GM19099 (cell line): ENCODE data around the gene GYPB.
"Not testable (repeated sequence)": the region's sequence is repeated elsewhere in the genome, so short reads cannot be mapped to it uniquely, and the experiment has no call there.

ENCODE experiments used
- POLR2A ChIP-seq: IDR thresholded peaks from 3 replicates; pipeline ENCODE4 v1.6.1; 2011; ENCODE audit warnings: low read depth; ENCODE audit not compliant: insufficient read length; ENCODE audit errors: extremely low read depth

Gene GYPB

DNA sequence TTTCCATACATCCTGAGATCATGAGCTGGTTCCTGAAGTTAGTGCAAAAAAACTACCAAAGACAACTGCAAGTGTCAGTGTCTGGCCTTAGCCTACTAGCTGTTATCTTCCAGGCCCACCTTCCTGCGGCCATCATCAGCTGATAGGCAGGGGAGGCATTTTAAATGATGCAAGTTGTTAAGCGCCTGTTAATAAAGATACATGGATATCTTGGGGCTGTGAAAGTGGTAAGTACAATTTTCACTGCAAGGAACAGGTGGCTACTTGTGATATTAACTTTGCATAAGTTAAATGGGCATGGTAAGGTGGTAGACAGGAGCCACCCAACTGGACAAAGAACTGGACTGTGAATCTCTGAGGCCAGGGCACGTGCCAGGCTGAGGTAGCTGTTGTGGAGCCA lies at the start of gene GYPB:
Gene GYPB (minus strand): TSS at position 104 of the 400 bp plus-strand sequence. CDS start 93 bp downstream, at position 11.
- not testable (repeated sequence) for TF ChIP-seq POLR2A

DNA sequence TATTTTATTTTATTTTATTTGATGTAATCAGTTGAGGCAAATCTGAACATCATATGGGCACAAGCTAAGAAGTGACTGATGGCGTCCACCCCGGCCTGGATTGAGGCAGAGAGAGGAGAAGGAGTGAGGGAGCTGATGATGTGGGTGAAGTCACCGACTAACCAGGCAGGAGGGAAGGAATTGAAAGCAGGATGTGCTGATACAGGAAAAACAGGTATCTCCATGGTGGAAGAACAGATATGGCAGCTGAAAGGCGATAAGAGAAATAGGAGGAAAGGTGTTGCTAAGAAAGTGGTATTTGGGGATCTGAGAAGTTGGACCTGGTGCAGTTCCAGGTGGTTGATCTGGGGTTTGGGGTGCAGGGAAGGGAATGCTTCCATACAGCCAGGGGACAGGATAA lies 37.6 kb upstream of the GYPB start:
- TF ChIP-seq POLR2A: no peak

DNA sequence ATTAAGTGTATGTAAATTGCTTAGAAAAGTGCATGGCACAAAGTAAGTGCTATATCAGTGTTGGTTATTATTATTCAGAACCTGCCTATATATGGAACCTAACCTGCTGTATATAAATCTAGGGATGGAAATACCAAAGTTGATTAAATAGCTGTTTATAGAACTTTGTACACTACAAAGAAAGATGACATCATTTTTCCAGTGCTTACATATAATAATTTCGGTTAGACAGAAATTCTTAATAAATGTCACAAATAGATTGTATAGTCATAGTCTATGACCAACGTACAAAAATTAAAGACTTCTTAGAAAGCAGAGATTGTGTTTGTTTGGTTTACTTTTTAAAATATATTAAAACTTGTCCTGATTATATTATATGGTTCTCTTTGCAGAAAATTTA lies 4.4 kb downstream of the GYPB start:
- TF ChIP-seq POLR2A: no peak

DNA sequence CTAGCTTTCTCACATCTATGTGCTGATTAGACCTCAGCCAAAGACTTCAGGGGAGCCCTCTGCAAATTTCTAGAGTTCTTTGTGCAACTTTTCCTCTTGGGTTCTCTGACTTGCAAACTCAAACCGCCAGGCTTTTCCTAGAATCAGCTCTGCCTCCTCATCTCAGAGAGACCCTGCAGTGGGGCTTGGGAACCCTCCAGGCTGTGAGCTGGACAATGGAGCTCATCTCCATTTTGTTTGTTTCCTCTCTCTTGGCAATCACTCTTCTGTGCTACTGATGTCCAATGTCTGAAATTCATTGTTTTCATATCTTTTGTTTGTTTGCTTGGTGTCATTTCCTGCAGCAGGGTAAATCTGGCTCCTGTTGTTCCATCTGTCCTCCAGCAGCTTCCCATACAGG lies 33.0 kb downstream of the GYPB start:
- no peak for TF ChIP-seq POLR2A

DNA sequence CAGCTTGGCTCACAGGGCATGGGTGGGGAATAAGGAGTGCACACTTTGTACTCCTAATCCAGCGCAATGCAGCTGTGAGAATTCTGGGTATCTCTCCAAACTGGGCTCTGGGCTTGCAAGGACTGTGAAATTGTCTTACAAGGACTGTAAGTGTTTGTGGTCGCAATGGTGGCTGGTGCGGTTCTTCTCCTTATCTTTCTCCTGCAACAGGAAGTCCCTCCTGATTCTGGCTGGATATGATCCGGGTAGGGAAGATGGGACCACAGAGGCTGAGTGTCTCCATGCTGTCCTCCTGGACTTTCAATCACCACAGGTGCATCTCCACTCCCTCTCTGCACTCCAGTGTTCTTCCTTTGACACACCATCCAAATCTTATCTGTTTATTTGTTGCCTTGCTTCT lies 58.1 kb downstream of the GYPB start:
- TF ChIP-seq POLR2A: no peak
